AG09309 (cell line): ENCODE measurements around the gene SLC12A9.

Experiments
- DNase-seq: peaks from one replicate; pipeline ENCODE4 v3.0.0-alpha.2; 2010; ENCODE audit warnings: low read depth
- H3K4me3 ChIP-seq: 2 replicates; pipeline ENCODE4 v1.5.1; 2011; ENCODE audit warnings: mild to moderate bottlenecking, low read depth, low read length, moderate library complexity; ENCODE audit not compliant: control insufficient read depth
- CTCF ChIP-seq: IDR thresholded peaks from 2 replicates; pipeline ENCODE4 v1.5.1; 2011; ENCODE audit warnings: mild to moderate bottlenecking, low read depth, low read length, inconsistent platforms; ENCODE audit not compliant: insufficient read depth, control insufficient read depth; ENCODE audit errors: missing control alignments

The SLC12A9 gene

GRCh38 chr7:100878685-100879084 lies 26.2 kb downstream of the SLC12A9 start:
- DNase-seq, result no peak
- no peak overlapping the region for H3K4me3 ChIP-seq
- TF ChIP-seq CTCF, result no peak

- H3K4me3 ChIP-seq, result no peak overlapping the region
- TF ChIP-seq CTCF, result no peak
- no peak for DNase-seq
Observed at GRCh38 chr7:100879685-100880261, 27.3 kb downstream of the SLC12A9 start.

GRCh38 chr7:100880645-100881044 lies 28.1 kb downstream of the SLC12A9 start:
- H3K4me3 ChIP-seq, result no peak overlapping the region
- TF ChIP-seq CTCF, result no peak
- DNase-seq, result no peak

GRCh38 chr7:100881136-100881535 lies 28.6 kb downstream of the SLC12A9 start:
- no peak overlapping the region for H3K4me3 ChIP-seq
- TF ChIP-seq CTCF, result no peak
- no peak for DNase-seq

GRCh38 chr7:100882201-100882600 lies 29.7 kb downstream of the SLC12A9 start:
- H3K4me3 ChIP-seq, result no peak overlapping the region
- TF ChIP-seq CTCF, result no peak
- no peak for DNase-seq

- TF ChIP-seq CTCF, result no peak
- H3K4me3 ChIP-seq, result no peak overlapping the region
- no peak for DNase-seq
Observed at GRCh38 chr7:100882785-100883526, 30.4 kb downstream of the SLC12A9 start.
